ENCODE data around the gene POM121C. TPM values are rescaled to one million over a fixed set of nuclear protein-coding genes. Genes with fewer than 3 reads are reported as not detected.
"Not testable (repeated sequence)": the region's sequence is repeated elsewhere in the genome, so short reads cannot be mapped to it uniquely, and the experiment has no call there.

POM121C gene
- total RNA-seq (2012; rRNA removed) = 6.1 and 7.8 TPM in 2 replicates
- polyA plus RNA-seq (2012; rRNA removed) = 18.3 and 20.4 TPM in 2 replicates
- polyA plus RNA-seq (2012; cell fraction: cytosol; rRNA removed) = 11.2 and 16.7 TPM in 2 replicates
- 32.8 and 47.9 TPM in 2 replicates for polyA plus RNA-seq (2012; cell fraction: nucleus; rRNA removed; ENCODE audit: low replicate concordance)
- percentile 88 among the genes with signal in this experiment for Bru-seq, nascent RNA
- percentile 94 among the genes with signal in this experiment for BruChase-seq, experiment 1, labeled RNA remaining after a 6-hour chase
- BruChase-seq, experiment 2, labeled RNA remaining after a 2-hour chase = percentile 91 among the genes with signal in this experiment
- long read RNA-seq, partial matches to known transcripts = 8 of 26 reads
- long read RNA-seq, other reads (novel, unspliced or antisense) = 18 of 26 reads

DNA sequence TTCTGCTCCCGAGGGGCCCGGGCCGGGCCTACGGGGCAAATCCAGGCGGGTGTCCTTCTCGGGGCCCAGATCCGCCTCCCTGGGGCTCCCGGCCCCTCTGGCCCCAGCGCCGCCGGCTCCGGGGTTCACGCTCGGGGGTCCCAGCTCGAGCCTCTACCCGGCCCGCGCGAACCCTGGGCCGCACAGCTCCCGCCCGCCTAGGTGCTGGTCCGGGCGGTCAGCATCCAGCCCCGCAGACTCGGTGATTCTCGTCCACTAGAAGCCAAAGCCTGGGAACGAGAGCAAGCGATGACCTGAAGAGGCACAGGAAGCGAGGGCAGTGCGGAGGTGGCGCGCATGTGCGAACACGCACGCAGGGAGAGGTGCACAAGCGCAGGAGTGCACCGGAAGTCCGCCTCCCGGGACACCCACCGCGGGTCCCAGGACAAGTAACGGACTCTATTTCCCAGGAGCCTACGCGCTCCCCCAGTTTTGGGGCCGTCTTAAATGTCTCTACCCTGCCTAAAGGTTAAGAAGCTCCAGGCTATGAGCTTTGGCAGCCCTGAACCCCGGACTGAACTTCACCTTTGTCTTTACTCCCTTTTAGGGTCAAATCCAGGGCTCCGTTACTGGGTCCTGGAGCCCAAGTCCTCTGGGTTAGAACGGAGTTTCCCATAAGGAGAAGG, at the start of gene POM121C:
POM121C (minus strand) TSS at position 321 of the 665 bp plus-strand sequence. CDS start 44,803 bp downstream, outside the sequence.
- Histone ChIP-seq H3K27ac (ENCODE audit: insufficient read depth, low read length) (peak within 1 kb of the TSS; percentile 61), H2AK5ac (ENCODE audit: low read depth, low read length) (peak within 1 kb of the TSS; percentile 78; the same call in 1 of the 2 replicates), H4K5ac (ENCODE audit: low read depth, low read length) (peak within 1 kb of the TSS; percentile 70), H2BK5ac (ENCODE audit: low read depth, low read length, poor library complexity, severe bottlenecking) (peak within 1 kb of the TSS; percentile 64), H4K8ac (ENCODE audit: low read depth in 2 of 2, low read length in 2 of 2) (peak within 1 kb of the TSS; percentile 70 to 76), H3K23ac (ENCODE audit: low read depth, low read length) (peak within 1 kb of the TSS; percentile 42), H3K9ac (ENCODE audit: low read depth, low read length) (peak within 1 kb of the TSS; percentile 95), H2AFZ (replicated peaks; ENCODE audit: low read length, poor library complexity) (peak within 1 kb of the TSS; percentile 86), H3K4me3 (ENCODE audit: insufficient read depth, low read depth, low read length) (peak within 1 kb of the TSS; percentile 47), H4K91ac (ENCODE audit: insufficient read depth, low read depth, low read length) (peak within 1 kb of the TSS; percentile 56; the same call in 1 of the 2 replicates), H3K14ac (replicated peaks; ENCODE audit: low read depth, low read length) (peak within 1 kb of the TSS; percentile 85; the same call in 1 of the 2 replicates), H3K4ac (ENCODE audit: low read depth, low read length) (peak within 1 kb of the TSS; percentile 65), H3K4me2 (ENCODE audit: low read depth, low read length) (peak within 1 kb of the TSS; percentile 98)
- H2BK120ac ChIP-seq (ENCODE audit: low read depth, low read length); H3K27me3 ChIP-seq (ENCODE audit: control insufficient read depth, insufficient read depth, low read length); BruUV-seq (replicated peaks); POLR2A ChIA-PET (ENCODE audit: unreplicated experiment); H3K79me1 ChIP-seq (ENCODE audit: low read depth in 1 of 2, low read length in 2 of 2); H2AK9ac ChIP-seq (replicated peaks; ENCODE audit: low read depth, low read length, poor library complexity); CTCF ChIA-PET; H3K36me3 ChIP-seq (ENCODE audit: control insufficient read depth, insufficient read depth, low read length); H4K20me1 ChIP-seq (ENCODE audit: insufficient read depth, low read length); H3K4me1 ChIP-seq (ENCODE audit: control insufficient read depth, insufficient read depth, low read length); dilution Hi-C loops (cut with HindIII; ENCODE audit: low sequenced_read_pairs, unreplicated experiment); H2BK20ac ChIP-seq (ENCODE audit: low read depth, low read length); H3K18ac ChIP-seq (ENCODE audit: low read depth, low read length); H3K9me3 ChIP-seq (ENCODE audit: control insufficient read depth, insufficient read depth, low read length); in situ Hi-C loops (cut with MboI; ENCODE audit: low sequenced_read_pairs); intact Hi-C loops (cut with micrococcal nuclease); H3K9me1 ChIP-seq (ENCODE audit: insufficient read depth, low read length); H2BK15ac ChIP-seq (ENCODE audit: low read depth, low read length); H3K56ac ChIP-seq (ENCODE audit: extremely low read depth, insufficient read depth, low read length): not testable (repeated sequence)
- ATAC-seq (ENCODE audit: low read depth) (peak; percentile 100), DNase-seq (peak; percentile 87)
- 0% methylated on average over 25 of the region's 49 CpGs; no CpG with 5 or more reads in 1 of the 2 experiments for WGBS, 2 experiments (ENCODE audit: extremely low coverage in 2 of 2, insufficient read length in 1 of 2)
- TF ChIP-seq POLR2A (IDR thresholded peaks at IDR 0.05; ENCODE audit: low read depth, low read length) = peak; percentile 70
